GM13976 (cell line): ENCODE results near the gene PDXK.

Experiments
- DNase-seq: peaks from one replicate; pipeline ENCODE4 v3.0.0; 2012; ENCODE audit warnings: low spot score
- in situ Hi-C: fragments of 300-500 bp; cut with MboI; formaldehyde crosslinking; loops from one replicate; pipeline ENCODE4 v1.12.0; 2022; ENCODE audit warnings: low sequenced_read_pairs, mixed read lengths, inconsistent platforms; ENCODE audit not compliant: unreplicated experiment
- TF ChIP-seq, protein P1 (sequence below): IDR thresholded peaks from 2 replicates; pipeline ENCODE4 v1.5.1; 2012; ENCODE audit warnings: borderline replicate concordance, mild to moderate bottlenecking; ENCODE audit not compliant: insufficient read depth; ENCODE audit errors: extremely low read depth, missing control alignments, control extremely low read depth

PDXK gene

DNA sequence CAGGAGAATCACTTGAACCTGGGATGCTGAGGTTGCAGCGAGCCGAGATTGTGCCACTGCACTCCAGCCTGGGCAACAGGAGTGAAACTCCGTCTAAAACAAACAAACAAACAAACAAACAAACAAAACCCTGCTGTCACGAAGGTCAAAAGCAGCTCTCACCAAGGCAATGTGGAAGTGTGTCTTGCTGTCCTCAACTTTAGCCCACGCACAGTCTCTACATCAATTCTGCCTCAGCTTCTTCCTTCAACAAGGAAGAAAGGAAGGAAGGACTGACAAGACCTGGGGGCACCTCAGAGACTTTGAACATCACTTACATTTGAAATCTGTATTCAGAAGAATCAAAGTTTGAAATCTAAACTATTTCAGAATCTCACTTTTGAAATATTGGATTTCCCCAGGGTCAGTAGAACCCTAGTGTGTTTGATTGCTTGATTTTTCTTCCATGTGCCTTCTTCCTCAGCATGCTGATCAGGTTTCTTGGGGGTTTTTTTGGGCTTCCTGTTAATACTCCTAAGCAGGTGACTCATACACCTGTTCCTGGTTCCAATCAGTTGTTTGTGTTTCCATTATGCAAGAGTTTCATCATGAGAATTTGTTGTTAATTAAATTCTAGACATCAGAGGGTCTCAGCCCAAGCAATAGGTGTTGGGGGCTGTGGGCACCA is 63.6 kb downstream of the PDXK start:
- in situ Hi-C loops = no loop called here
- TF ChIP-seq, protein P1, sequence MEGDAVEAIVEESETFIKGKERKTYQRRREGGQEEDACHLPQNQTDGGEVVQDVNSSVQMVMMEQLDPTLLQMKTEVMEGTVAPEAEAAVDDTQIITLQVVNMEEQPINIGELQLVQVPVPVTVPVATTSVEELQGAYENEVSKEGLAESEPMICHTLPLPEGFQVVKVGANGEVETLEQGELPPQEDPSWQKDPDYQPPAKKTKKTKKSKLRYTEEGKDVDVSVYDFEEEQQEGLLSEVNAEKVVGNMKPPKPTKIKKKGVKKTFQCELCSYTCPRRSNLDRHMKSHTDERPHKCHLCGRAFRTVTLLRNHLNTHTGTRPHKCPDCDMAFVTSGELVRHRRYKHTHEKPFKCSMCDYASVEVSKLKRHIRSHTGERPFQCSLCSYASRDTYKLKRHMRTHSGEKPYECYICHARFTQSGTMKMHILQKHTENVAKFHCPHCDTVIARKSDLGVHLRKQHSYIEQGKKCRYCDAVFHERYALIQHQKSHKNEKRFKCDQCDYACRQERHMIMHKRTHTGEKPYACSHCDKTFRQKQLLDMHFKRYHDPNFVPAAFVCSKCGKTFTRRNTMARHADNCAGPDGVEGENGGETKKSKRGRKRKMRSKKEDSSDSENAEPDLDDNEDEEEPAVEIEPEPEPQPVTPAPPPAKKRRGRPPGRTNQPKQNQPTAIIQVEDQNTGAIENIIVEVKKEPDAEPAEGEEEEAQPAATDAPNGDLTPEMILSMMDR = no peak
- no peak for DNase-seq

DNA sequence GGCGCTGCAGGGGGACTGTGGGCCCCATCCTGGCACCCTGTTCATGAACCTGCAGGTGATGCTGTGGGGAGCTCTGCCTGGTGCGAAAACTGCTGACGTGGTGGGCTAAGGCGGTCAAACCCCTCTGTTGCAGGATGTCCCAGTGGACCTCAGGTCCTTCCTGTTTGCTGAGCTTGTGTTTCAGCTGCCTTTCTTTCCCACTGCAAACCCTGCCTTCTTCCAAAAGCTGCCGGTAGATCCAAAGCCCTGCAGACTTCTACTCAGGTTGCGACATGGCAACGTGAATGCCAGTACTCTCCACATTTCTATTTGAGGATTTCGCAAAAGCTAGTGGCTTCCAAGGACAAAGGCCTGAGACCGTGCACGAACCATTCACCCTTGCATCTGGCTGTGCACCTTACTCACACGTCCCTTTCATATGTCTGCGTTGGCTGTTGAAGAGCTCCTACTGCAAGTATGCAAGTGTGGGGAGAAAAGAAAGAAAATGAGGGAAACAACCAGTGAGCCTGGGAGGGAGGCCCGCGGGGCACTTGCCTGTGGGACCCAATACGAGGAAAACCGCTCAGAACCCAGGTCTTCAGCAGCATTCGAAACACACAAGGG is 64.3 kb downstream of the PDXK start:
- no peak for DNase-seq
- in situ Hi-C loops = no loop called here
- TF ChIP-seq, protein P1 = no peak

DNA sequence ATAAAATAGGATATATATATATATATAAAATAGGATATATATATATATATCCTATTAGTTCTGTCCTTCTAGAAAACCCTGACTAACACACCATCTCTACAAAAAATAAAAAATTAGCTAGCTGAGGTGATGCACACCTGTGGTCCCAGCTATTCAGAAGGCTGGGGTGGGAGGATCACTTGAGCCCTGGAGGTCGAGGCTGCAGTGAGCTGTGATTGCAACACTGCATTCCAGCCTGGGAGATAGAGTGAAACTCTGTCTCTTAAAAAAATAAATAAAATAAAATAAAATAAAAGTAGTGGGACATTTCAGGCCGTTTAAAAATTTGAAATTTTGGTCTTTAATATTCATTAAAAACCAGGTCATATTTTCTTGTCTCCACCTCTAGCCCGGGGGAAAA is 66.2 kb downstream of the PDXK start:
- no peak for DNase-seq
- TF ChIP-seq, protein P1 = no peak
- in situ Hi-C loops = no loop called here

DNA sequence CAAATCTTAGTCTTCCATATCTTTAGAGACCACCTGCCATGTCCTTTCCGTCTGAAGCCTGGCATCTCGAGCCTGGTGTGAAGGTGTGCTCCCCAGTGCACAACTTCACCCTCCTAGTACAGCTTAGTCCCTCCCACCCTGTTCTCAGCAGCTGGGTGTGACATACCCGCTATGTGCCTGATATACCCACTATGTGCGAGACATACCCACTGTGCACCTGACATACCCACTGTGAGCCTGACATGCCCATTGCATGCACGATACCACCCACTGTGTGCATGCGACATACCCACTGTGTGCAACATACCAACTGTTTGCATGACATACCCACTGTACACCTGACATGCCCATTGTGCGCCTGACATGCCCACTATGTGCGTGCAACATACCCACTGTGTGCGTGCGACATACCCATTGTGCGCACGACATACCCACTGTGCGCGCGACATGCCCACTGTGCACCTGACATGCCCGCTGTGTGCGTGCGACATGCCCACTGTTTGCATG is 67.4 kb downstream of the PDXK start:
- TF ChIP-seq, protein P1 = no peak
- no peak for DNase-seq
- in situ Hi-C loops = no loop called here

DNA sequence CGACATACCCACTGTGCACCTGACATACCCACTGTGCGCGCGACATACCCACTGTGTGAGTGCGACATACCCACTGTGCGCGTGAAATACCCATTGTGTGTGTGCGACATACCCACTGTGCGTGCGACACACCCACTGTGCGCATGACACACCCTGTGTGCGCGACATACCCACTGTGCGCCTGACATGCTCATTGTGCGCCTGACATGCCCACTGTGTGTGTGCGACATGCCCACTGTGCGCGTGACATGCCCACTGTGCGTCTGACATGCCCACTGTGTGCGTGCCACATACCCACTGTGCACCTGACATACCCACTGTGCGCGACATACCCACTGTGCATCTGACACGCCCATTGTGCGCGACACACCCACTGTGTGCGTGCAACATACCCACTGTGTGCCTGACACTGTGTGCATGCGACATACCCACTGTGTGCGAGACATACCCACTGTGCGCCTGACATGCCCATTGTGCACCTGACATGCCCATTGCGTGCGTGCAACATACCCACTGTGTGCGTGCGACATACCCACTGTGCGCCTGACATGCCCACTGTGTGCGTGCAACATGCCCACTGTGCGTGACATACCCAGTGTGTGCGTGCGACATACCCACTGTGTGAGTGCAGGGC is 68.0 kb downstream of the PDXK start:
- in situ Hi-C loops = no loop called here
- TF ChIP-seq, protein P1 = no peak
- no peak for DNase-seq

DNA sequence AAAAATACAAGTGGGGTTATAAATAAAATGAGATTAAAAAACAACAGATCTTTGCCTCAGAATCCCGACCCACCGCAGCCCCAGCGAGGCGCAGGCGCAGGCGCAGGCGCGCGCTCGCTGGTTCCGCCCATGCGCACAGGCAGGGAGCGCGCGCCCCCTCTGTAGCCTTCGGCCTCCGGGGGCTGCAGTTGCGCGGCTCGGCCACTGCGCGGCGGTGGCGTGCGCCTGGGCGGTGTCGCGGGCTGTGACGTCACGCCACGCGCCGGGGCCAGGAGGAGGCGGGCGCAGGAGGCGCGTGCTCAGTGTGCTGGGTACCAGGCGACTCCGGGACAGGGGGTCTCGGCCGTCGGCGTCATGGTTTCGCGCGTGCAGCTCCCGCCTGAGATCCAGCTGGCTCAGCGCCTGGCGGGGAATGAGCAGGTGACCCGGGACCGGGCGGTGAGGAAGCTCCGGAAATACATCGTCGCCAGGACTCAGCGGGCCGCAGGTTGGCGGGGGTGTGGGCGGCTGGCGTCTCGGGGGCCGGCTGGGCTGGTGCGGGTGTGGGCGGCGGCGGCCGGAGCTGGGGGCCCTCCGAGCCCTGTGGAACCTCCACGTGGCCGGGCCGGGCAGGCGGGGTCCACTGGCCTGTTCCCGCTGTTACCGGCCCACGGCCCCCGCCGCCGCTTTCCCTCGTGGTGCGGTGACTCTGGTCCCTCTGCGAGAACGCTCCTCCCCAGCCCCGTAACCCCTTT is 70.5 kb downstream of the PDXK start, which contains the start of gene RRP1:
Gene RRP1, plus strand, starts transcription at position 302 of the 734 bp plus-strand sequence. Its CDS starts 53 bp downstream, at position 355.
- in situ Hi-C loops = no loop called here
- TF ChIP-seq, protein P1 = peak; percentile 100
- DNase-seq = peak; percentile 99
